Stimulated activated CD8-positive, alpha-beta memory T cell treated with anti-CD3 and anti-CD28 coated beads, Interleukin-15, amount 100 ng/mL, for 4 hours (primary cell): ENCODE data around the gene OR51S1.
"Not testable (repeated sequence)": the region's sequence is repeated elsewhere in the genome, so short reads cannot be mapped to it uniquely, and the experiment has no call there.

Experiments
- DNase-seq, 2 donors: peaks; one replicate each; pipeline ENCODE4 v3.0.0-alpha.2; 2020; ENCODE audit warnings: low read depth in 2 of 2

The OR51S1 gene

GRCh38 chr11:4848908-4849532 lies at the start of gene OR51S1:
TSS of gene OR51S1 (minus strand) at chr11:4849208. CDS start at chr11:4849208, 0 bp downstream.
- DNase-seq: no peak

GRCh38 chr11:4891996-4892640 lies 43.1 kb upstream of the OR51S1 start:
- DNase-seq: no peak

GRCh38 chr11:4890279-4890678 lies 41.3 kb upstream of the OR51S1 start:
- no peak for DNase-seq

GRCh38 chr11:4887591-4887990 lies 38.6 kb upstream of the OR51S1 start:
- DNase-seq: no peak

GRCh38 chr11:4886186-4886585 lies 37.2 kb upstream of the OR51S1 start:
- DNase-seq: no peak

- DNase-seq: no peak
These were observed 35.4 kb upstream of the OR51S1 start for GRCh38 chr11:4884361-4884760.

GRCh38 chr11:4882543-4882942 lies 33.5 kb upstream of the OR51S1 start:
- no peak for DNase-seq

GRCh38 chr11:4881860-4882500 lies 33.0 kb upstream of the OR51S1 start, which contains the start of gene OR51T1:
TSS of gene OR51T1 (plus strand) at chr11:4881900. CDS start at chr11:4881900, 0 bp downstream.
- no peak for DNase-seq

- DNase-seq: no peak
These were observed 32.2 kb upstream of the OR51S1 start for GRCh38 chr11:4881188-4881587.

GRCh38 chr11:4865855-4866254 lies 16.8 kb upstream of the OR51S1 start:
- no peak for DNase-seq

- DNase-seq: no peak
These were observed 14.9 kb upstream of the OR51S1 start for GRCh38 chr11:4863876-4864275.

- DNase-seq: no peak
These were observed 13.6 kb upstream of the OR51S1 start for GRCh38 chr11:4862447-4863236.

GRCh38 chr11:4854286-4854685 lies 5.3 kb upstream of the OR51S1 start:
- not testable (repeated sequence) for DNase-seq

- DNase-seq: no peak
These were observed 2.0 kb upstream of the OR51S1 start for GRCh38 chr11:4851033-4851432.

- DNase-seq: no peak
These were observed 9.0 kb downstream of the OR51S1 start for GRCh38 chr11:4839851-4840549.

GRCh38 chr11:4830909-4831308 lies 18.1 kb downstream of the OR51S1 start:
- DNase-seq: no peak

- no peak for DNase-seq
These were observed 18.7 kb downstream of the OR51S1 start for GRCh38 chr11:4830346-4830745.

- DNase-seq: no peak
These were observed 22.6 kb downstream of the OR51S1 start for GRCh38 chr11:4826425-4826824.

GRCh38 chr11:4825132-4825531 lies 23.9 kb downstream of the OR51S1 start:
- DNase-seq: no peak

- DNase-seq: no peak
These were observed 28.0 kb downstream of the OR51S1 start, which contains the start of gene OR51F2 for GRCh38 chr11:4821021-4821420. TSS of gene OR51F2 (plus strand) at chr11:4821321. CDS start at chr11:4821422, 101 bp downstream.

GRCh38 chr11:4809246-4809645 lies 39.8 kb downstream of the OR51S1 start:
- DNase-seq: no peak
